HG03025 (cell line): ENCODE measurements around the gene FOXN4.

Experiments used
- ATAC-seq: cut with Tn5 transposase; IDR thresholded peaks from one replicate; pipeline ENCODE4 v1.9.1; 2021; ENCODE audit warnings: mild to moderate bottlenecking, moderate library complexity; ENCODE audit not compliant: unreplicated experiment, low FRiP score

FOXN4 gene

DNA sequence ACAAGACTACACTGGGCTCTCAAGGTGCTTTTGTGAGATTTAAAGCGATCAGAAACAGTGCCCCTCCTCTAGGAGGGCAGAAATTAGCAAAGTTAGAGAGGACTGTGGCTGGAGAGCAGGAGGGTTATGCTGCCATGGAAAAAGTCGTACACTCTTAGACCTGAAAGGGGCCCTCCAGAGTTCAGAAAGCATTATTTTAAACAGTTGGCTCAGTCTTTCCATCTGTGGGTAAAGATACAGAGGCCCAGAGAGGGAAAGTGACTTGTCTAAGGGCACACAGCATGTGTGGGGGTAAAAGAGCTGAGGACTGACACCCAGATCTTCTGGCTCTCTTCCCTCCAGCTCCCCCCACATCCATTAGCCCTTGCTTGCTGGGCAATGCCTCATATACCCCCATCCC is 47.1 kb downstream of the FOXN4 start:
- ATAC-seq = no peak

DNA sequence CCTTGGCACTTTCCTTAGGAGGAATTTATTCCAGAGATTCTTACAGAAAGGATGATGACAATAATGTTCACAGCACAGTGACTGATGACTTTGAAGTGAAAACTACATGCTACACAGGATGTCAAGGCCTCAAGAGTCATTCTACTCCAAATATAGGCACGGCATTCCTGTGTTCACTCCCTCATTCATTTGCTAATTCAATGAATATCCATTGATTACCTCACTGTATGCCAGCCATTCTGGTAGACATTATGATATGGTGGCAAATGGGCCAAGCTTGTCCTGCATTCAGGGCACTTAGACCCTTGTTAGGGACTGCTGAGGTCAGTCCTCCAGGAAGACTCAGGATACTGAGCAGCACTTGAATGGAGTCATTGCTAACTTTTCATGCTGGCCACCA is 48.0 kb downstream of the FOXN4 start:
- no peak for ATAC-seq

DNA sequence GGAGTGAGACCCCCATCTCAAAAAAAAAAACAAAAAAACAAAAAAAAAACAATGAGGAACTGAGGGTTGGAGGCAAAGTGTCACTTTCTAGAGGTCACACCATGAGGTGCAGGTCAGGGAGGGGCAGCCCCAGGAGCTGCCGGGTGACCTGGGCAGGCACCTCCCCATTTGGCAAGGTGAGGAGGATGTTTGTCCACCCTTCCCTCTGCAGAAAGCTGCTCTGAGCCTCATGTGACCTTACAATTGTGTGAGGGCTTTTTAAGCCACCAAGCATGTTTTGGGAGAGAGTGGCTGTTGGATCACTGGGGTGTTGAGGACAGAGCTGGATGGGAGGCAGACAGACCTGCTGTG is 49.6 kb downstream of the FOXN4 start:
- no peak for ATAC-seq

DNA sequence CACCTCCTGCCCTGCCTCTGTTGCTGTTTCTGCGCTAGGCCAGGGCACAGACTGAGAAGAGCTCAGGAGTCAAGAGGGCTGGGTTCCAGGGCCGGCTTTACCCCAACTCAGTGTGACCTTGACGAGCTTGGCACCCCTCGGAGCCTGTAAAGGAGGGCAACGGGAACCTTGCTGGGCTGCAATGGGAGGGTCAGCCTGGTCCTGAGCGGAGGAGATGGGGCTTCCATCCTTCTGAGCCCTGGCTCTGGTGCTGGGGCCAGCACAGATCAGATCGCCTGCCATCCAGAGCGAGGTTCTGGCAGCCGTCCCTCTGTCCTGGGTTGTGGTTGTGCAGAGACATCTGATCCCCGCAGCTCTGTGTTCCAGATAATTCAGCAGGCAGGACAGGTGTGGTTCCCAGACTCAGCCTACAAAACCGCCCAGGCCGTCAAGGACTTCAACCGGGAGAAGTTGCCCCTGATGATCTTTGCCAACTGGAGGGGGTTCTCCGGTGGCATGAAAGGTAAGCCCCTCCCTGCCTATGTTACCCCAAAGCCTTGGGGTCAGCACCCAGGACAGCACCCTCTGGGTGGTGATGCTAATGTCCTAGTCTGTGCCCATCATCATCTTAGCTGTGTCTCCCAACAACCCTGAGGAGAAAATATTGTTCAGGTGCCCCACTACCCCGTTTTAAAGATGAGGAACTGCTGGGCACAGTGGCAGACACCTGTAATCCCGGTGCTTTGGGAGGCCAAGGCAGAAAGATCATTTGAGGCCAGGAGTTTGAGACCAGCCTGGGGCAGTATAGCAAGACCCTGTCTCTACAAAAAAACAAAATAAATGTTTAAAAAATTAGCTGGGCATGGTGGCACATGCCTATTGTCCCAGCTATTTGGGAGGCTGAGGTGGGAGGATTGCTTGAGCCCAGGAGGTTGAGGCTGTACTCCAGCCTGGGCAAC is 50.2 kb downstream of the FOXN4 start:
- no peak for ATAC-seq

- ATAC-seq = no peak
These were observed 50.9 kb downstream of the FOXN4 start for GRCh38 chr12:109258201-109258600.

DNA sequence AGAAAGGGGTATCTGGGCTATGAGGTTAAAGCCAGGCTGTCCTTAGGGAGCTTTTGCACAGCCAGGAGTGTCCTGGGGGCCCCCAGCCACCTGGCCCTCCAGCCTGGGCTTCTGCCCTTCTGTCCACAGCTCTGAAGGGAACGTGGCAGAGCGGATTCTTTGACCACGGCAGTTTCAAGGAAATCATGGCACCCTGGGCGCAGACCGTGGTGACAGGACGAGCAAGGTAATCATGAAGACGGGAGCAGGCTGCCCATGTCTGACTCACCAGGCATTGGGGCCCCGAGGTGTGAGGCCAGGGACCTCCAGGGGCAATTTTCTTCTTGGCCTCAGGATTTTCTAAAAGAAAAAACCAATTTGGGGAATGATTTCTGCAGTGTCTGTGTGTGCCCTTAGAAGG is 53.1 kb downstream of the FOXN4 start:
- ATAC-seq = no peak

- no peak for ATAC-seq
These were observed 53.7 kb downstream of the FOXN4 start for GRCh38 chr12:109255377-109255776.

DNA sequence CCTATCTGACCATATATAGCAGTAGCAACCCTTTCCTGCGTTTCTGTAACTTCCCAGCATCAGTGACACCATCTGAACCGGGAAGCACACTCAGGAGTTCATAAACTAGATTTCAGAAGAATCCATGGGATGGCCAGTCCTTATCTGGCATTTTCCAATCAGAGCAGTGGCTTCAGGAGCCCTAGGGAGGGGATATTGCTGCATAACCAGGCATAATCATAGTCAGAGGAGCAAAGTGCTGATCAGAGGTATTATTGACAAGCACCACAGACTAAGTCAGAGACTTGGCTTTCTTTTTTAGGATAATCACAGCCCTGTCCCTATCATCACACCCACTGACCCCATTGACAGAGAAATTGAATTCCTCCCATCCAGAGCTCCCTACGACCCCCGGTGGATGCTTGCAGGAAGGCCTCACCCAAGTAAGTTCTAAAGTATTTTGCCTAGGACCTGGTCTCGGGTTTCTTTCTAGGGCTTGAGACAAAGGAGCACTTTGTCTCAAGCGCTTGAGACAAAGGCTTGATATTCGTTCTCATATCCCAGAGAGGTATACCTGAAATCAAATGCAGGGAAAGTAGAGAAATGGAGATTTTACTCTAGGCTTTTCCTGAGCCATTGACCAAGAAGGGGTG is 55.1 kb downstream of the FOXN4 start:
- no peak for ATAC-seq

- no peak for ATAC-seq
These were observed 56.3 kb downstream of the FOXN4 start for GRCh38 chr12:109252799-109253198.

GRCh38 chr12:109250523-109250922 is 58.6 kb downstream of the FOXN4 start:
- no peak for ATAC-seq

DNA sequence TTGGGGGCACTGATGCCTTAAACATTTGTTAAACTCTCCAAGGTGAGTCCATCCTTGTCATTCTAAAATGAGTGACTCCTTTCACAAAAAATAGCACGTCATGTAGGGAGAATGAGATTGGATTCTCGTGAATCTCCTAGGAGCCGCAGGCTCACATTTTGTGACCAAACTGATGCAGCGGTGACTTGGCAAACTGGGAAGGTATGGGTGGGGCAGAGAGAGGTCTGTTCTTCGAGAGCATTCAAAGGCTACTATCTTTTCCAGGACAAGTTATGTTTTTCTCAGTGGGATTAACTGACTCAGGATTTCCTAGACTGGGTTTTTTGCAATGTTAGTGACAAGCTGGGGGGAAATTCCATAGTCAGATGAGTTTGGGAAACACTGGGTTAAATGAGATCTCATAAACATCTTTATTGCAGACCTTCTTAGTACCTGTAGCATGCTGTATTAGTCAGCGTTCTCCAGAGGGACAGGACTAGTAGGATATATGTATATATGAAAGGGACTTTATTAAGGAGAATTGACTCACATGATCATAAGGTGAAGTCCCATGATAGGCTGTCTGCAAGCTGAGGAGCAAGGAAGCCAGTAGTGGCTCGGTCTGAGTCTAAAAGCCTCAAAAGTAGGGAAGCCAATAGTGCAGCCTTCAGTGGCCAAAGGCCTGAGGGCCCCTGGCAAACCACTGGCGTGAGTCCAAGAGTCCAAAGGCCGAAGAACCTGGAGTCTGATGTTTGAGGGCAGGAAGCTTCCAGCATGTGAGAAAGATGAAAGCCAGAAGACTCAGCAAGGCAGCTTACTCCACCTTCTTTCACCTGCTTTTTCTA is 61.0 kb downstream of the FOXN4 start:
- no peak for ATAC-seq

- no peak for ATAC-seq
These were observed 62.9 kb downstream of the FOXN4 start for GRCh38 chr12:109246221-109246620.

GRCh38 chr12:109244073-109244472 is 65.0 kb downstream of the FOXN4 start:
- no peak for ATAC-seq

- no peak for ATAC-seq
These were observed 67.1 kb downstream of the FOXN4 start for GRCh38 chr12:109241936-109242335.

DNA sequence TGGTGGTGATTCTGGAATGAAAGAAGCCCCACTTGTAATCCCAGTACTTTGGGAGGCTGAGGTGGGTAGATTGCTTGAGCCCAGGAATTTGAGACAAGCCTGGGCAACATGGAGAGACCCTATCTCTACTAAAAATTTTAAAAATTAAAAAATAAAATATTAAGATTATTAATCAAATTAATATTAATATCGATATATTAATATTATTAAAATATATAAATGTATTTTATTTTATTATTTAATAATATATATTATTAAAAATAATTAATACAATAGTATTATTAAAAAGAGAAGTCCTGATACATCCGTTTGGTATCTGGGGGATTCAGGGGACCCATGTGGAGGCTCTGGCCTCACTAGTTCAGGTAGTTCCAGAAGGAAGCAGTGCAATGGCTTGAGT is 68.7 kb downstream of the FOXN4 start:
- ATAC-seq = no peak

GRCh38 chr12:109239691-109240090 is 69.4 kb downstream of the FOXN4 start:
- ATAC-seq = no peak

GRCh38 chr12:109239179-109239578 is 69.9 kb downstream of the FOXN4 start:
- no peak for ATAC-seq

GRCh38 chr12:109236257-109236656 is 72.8 kb downstream of the FOXN4 start:
- ATAC-seq = no peak

- no peak for ATAC-seq
These were observed 75.1 kb downstream of the FOXN4 start for GRCh38 chr12:109234012-109234411.

DNA sequence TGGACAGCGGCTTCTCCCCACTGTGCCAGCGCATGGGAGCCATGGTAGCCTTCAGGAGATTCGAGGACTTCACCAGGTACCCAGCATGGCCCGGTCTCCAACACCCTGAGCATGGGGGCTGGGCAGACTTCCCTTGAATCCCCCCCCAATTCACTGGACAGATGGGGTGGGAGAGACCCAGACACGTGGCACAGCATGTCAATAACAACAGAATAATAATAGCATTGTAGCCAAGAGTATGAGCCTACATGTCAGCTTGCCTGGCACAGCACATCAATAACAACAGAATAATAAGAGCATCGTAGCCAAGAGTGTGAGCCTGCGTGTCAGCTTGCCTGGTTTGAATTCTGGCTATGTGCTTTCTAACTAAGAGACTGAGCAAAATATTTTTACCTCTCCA is 76.4 kb downstream of the FOXN4 start:
- ATAC-seq = no peak

DNA sequence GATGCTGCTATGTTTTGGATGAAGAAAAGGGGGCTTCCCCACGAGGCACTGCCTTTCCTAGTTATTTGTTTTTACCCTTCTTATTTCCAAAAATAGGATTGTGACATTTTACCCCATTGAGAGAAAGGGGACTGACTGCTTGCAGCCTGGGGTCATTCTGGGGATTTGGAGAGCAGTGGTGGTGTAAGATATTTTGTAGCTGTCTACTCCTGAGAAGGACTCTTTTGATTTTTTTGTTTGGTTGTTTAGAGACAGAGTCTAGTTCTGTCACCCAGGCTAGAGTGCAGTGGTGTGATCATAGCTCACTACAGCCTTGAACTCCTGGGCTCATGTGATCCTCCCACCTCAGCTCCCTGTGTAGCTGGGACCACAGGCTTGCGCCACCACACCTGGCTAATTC is 78.9 kb downstream of the FOXN4 start:
- no peak for ATAC-seq
